ENCODE results near the gene POLK. TPM values are rescaled to one million over a fixed set of nuclear protein-coding genes. Genes with fewer than 3 reads are reported as not detected.

The POLK gene
- total RNA-seq, 2 donors from 2014 or later, result 20.6 to 23.1 TPM

DNA sequence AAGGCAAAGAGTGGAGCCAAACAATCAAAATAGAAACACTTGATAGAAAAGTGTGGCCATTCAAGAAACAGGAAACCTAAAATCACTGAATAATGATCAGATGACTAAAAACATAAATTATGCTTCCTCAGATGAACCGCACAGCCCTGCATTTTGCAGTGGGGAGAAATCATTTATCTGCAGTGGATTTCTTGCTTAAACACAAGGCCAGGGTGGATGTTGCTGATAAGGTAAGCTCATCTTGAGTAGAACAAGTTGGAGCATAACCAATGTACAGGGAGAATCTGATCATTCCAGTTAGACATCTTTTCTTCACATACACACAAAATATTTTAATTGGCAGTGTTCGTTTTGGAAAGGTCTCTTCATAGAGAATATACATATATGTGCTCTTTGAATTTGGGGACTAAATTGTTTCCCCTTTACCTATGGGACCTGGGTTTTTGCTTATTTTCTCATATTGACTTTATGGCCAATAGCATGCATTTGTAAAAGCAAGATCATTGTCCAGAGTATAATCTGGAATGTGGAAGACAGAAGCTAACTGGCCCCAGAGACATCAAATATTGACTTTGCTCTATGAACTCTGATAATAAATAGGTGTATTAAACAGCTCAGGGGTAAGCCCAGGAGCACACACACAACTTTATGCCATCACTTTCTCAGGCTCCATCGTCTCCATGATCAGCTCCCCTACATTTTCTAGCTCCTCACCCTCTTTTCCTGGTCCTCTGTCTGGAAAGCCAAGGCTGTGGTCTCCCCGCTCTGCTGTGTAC, 108.7 kb downstream of the POLK start:
- DNase-seq, result no peak
- intact Hi-C loops (cut with DNase I), result no loop called here

DNA sequence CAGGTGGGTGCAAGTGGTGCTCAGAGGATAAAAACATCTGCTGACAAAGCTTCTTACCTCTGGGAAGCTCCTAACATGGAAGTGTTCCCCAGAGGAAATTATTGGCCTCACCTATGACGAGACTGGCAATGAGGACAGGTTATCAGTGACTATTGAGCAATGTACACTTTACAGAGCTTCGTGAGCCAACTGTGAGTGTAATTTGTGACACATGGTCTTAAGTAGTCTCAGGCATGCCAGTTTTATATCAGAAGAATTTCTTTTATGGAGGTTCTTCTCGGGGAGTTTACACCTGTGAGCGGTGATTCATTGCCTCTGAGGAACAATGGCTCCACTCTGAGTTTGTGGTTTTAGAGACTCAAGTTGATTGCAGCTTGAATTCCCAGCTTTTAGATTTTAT, 110.9 kb downstream of the POLK start:
- ATAC-seq (no peak), DNase-seq (no peak)
- intact Hi-C loops (cut with DNase I), result no loop called here

More for the DNA sequence above, 108.7 kb downstream of the POLK start:
- no peak for ATAC-seq

- intact Hi-C loops (cut with DNase I), result no loop called here
- no peak for ATAC-seq
- no peak for DNase-seq
Observed at GRCh38 chr5:75623846-75624245, 112.2 kb downstream of the POLK start.

DNA sequence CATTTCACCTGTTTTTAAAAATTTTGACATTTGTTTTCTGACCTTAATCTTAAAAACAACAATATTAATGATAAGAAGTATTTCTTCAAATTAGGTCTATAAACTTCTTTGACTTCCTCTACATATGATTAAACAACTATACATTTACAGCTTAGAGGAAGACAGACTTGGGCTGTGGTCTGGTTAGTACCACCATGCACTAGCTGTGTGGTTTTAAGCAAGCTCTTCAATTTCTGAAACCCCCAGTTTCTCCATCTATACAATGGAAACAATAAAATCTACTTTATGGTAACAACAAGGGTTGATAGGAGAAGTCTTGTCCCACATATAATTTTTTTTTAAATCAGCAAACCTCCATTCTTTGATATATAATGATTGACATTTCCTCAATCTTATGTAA, 115.3 kb downstream of the POLK start:
- ATAC-seq, result no peak
- intact Hi-C loops (cut with DNase I), result no loop called here
- DNase-seq, result no peak

- intact Hi-C loops (cut with DNase I), result no loop called here
- DNase-seq, result no peak
- no peak for ATAC-seq
Observed at GRCh38 chr5:75627801-75628200, 116.1 kb downstream of the POLK start.

GRCh38 chr5:75630875-75631274, 119.2 kb downstream of the POLK start:
- ATAC-seq (no peak), DNase-seq (no peak)
- intact Hi-C loops (cut with DNase I), result no loop called here

DNA sequence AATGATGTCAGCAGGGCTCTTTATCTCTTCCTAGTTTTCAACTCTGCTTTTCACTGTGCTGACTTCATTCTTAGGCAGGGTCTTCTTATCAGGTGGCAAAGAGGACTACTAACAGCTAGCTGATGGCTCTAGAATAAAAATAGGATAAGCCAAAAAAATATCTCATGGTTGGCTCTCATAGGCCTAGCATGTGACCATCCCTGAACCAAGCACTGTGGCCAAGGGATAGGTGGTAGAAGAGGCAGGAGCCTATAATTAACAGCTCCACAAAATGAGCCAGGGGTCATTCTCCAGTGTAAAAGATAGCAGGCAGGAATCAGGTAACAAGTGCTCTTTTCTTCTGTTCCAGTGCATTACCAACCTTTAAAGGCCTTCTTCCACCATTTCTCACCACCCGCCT, 120.6 kb downstream of the POLK start:
- intact Hi-C loops (cut with DNase I), result no loop called here
- DNase-seq, result no peak
- ATAC-seq, result peak; percentile 47 to 91

DNA sequence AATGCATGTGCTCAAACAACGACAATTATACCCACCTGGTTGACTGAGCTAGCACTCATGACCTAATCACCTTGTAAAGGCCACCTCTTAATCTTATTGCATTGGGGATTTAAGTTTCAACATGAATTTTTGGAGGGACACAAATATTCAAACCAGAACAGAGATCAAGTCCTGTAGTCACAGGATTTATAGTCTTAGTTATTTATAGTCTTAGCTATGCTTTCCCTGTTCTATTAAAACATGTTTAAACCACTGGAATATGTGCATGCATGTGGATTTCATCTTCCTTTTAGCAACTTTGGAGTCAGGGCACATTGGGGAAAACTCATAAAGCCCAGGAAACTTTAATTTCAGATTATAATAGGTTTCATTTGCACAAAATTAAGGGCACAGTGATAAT, 126.3 kb downstream of the POLK start:
- no peak for ATAC-seq
- no peak for DNase-seq
- intact Hi-C loops (cut with DNase I), result no loop called here

DNA sequence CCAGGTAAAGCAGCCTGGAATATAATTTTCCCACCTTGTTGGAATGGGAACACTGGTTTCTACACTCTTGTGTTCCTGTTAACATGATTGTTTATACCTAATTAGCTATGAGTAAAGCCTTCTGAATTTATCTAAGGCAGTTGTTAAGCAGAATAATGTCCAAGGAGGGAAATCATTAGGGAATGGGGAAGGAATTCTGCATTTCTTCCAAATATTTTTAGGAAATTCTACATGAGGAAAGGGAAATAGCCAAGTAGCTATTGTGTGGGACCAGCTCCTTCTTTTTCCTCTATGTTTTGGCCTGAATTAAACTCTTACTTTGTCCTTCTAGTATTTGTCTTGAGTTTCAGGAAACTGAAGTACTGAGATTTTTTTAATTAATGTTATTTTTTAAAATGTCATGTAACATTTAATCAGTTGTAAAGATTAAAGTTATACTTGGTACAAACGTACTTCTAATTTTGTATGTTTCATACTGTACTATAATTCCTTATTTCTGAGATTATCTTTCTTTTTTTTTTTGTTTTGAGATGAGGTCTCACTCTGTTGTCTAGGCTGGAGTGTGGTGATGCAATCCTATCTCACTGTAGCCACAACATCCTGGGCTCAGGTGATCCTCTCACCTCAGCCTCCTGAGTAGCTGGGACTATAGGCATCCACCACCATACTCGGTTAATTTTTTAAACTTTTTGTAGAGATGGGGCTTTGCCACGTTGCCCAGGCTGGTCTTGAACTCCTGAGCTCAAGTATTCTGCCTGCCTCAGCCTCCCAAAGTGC, 128.0 kb downstream of the POLK start:
- intact Hi-C loops (cut with DNase I), result no loop called here
- DNase-seq (no peak), ATAC-seq (no peak)

DNA sequence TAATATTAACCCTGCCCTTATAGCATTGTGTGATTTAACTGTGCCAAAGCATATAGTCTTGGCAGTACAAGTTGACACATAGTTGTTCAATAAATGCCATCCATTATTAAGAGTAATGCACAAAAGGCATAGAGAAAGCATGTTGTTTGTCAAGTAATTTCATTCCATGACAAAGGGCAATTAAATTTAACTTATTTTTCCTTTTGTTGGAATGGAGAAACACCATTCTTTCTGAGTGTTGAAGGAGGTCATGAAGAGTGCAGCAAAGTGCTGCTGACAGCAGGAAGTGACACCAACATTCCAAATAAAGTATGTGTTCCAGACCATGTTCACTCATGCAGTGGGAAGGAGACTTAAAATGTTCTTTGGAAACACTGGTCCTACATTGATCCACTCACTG, 128.7 kb downstream of the POLK start:
- DNase-seq (no peak), ATAC-seq (no peak)
- intact Hi-C loops (cut with DNase I), result no loop called here

DNA sequence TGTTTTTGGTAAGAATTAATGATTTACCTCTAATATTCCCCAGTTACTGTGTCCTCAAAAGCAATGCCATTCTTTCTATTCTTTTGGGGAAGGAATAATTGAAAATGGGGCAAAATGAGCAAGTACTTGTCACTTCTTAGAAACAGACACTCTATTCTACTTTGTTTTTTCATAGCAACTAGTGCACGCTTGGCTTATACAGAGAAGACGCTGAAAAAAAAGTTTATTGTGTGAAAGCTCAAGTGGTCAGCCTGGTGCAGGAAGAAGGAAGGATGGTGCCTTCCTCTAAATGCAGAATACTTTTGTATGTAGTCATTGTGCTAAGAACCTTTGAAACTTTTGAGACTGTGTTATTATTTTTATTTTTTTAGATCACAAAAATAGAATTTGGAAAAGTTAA, 129.1 kb downstream of the POLK start:
- intact Hi-C loops (cut with DNase I), result no loop called here
- DNase-seq, result no peak
- ATAC-seq, result no peak

- DNase-seq, result no peak
- ATAC-seq, result no peak
- intact Hi-C loops (cut with DNase I), result no loop called here
Observed at GRCh38 chr5:75648712-75649111, 137.0 kb downstream of the POLK start.

Other genes starting within 250 kb of the POLK start
- gene HMGCR, start 174.7 kb upstream of the POLK start, total RNA-seq, result 10 to 100 TPM; 10.8 to 19.6 TPM
- gene CERT1, start 262 bp upstream of the POLK start, total RNA-seq, result 10 to 100 TPM; 21.6 to 32.9 TPM
- under 1 TPM in 1 of 2 donors, not detected in 1; 0.21 TPM for gene ANKDD1B, start 99.6 kb downstream of the POLK start, total RNA-seq
- gene POC5, start 205.5 kb downstream of the POLK start, total RNA-seq, result 1 to 10 TPM; 4.3 to 4.6 TPM

Measured in left cardiac atrium (tissue), 4 donors.